B cell (primary cell): Measurements from ENCODE around the gene KIF3A. TPM values are rescaled to one million over a fixed set of nuclear protein-coding genes. Genes with fewer than 3 reads are reported as not detected.

Source experiments
- ATAC-seq: fragments of 200-7000 bp; cut with Tn5 transposase; one replicate; pipeline ENCODE4 v1.10.0; 2021; ENCODE audit warnings: low read depth, mild to moderate bottlenecking, moderate number of reproducible peaks, moderate library complexity
- CTCF ChIA-PET: fragments of 350-600 bp; sonication (Branson Sonifier 250); formaldehyde crosslinking; loops from one replicate; lab custom pipeline; 2021; ENCODE audit warnings: antibody characterized with exemption, inconsistent platforms; lab: Charles Lee
- POLR2A ChIA-PET: fragments of 350-600 bp; sonication (Branson Sonifier 250); formaldehyde crosslinking; loops from one replicate; lab custom pipeline; 2021; ENCODE audit warnings: antibody characterized with exemption; lab: Charles Lee
- DNase-seq: peaks from one replicate; pipeline ENCODE4 v3.0.0; 2013
- H2AFZ ChIP-seq: 2 replicates; pipeline ENCODE4 v1.6.1; 2012; ENCODE audit warnings: mild to moderate bottlenecking, low read depth, low read length; ENCODE audit not compliant: insufficient read depth, poor library complexity, severe bottlenecking
- H3K27ac ChIP-seq, 2 donors: 1 replicate in 1 of 2; 2 replicates in 1 of 2; pipeline ENCODE4 v1.5.1; 2012 to 2013; ENCODE audit warnings: low read length in 2 of 2, mild to moderate bottlenecking in 2 of 2, moderate library complexity in 1 of 2
- H3K27me3 ChIP-seq, 4 experiments: fragments of 200-600 bp in 1 of 4; sonication (generic) in 1 of 4; replicated peaks in 1 of 4; 1 replicate in 2 of 4; 2 replicates in 2 of 4; pipeline versions ENCODE4 v1.6.1 to v1.7.0; 2013 to 2016; ENCODE audit warnings: low read length in 3 of 4, mild to moderate bottlenecking in 2 of 4, mixed read lengths in 1 of 4, moderate library complexity in 1 of 4; ENCODE audit not compliant: insufficient read depth in 4 of 4, control insufficient read depth in 3 of 4; ENCODE audit errors: control extremely low read depth in 1 of 4
- H3K36me3 ChIP-seq, 2 experiments: replicated peaks in 1 of 2; 1 replicate in 1 of 2; 2 replicates in 1 of 2; pipeline versions ENCODE4 v1.6.1 to v1.7.1; 2013; ENCODE audit warnings: low read length in 1 of 2; ENCODE audit not compliant: insufficient read depth in 2 of 2, control insufficient read depth in 1 of 2; ENCODE audit errors: control extremely low read depth in 1 of 2, extremely low read depth in 1 of 2
- H3K4me1 ChIP-seq, 2 donors: fragments of 200-600 bp in 1 of 2; sonication (generic) in 1 of 2; 1 replicate in 1 of 2; 2 replicates in 1 of 2; pipeline versions ENCODE4 v1.5.1 to v1.6.1; 2013 to 2017; ENCODE audit warnings: low read length in 2 of 2; ENCODE audit not compliant: control insufficient read depth in 2 of 2, insufficient read depth in 2 of 2
- H3K4me2 ChIP-seq: replicated peaks from 2 replicates; pipeline ENCODE3; 2012; ENCODE audit warnings: mild to moderate bottlenecking, low read depth, low read length; ENCODE audit not compliant: poor library complexity, severe bottlenecking
- H3K4me3 ChIP-seq, 5 experiments: fragments of 200-600 bp in 1 of 5; sonication (generic) in 1 of 5; 1 replicate in 3 of 5; 2 replicates in 2 of 5; pipeline versions ENCODE4 v1.5.1 to v1.7.0; 2011 to 2016; ENCODE audit warnings: low read length in 4 of 5, mild to moderate bottlenecking in 4 of 5, low read depth in 2 of 5, control low read depth in 1 of 5, moderate library complexity in 1 of 5; ENCODE audit not compliant: insufficient read depth in 1 of 5; ENCODE audit errors: control extremely low read depth in 1 of 5, extremely low read depth in 1 of 5
- H3K79me2 ChIP-seq: fragments of 200-600 bp; sonication (generic); one replicate; pipeline ENCODE4 v1.6.0; 2016; ENCODE audit warnings: low read length; ENCODE audit not compliant: control insufficient read depth, insufficient read depth
- H3K9ac ChIP-seq: fragments of 200-600 bp; sonication (generic); 2 replicates; pipeline ENCODE4 v1.6.1; 2017; ENCODE audit warnings: mild to moderate bottlenecking, low read length, moderate library complexity
- H3K9me3 ChIP-seq, 3 donors: one replicate each; pipeline versions ENCODE4 v1.6.1 to v1.7.1; 2013; ENCODE audit warnings: low read length in 2 of 3; ENCODE audit not compliant: control insufficient read depth in 2 of 3, insufficient read depth in 1 of 3; ENCODE audit errors: control extremely low read depth in 1 of 3
- H4K20me1 ChIP-seq: 2 replicates; pipeline ENCODE4 v1.6.0; 2012; ENCODE audit warnings: mild to moderate bottlenecking, low read length; ENCODE audit not compliant: insufficient read depth, control insufficient read depth, poor library complexity, severe bottlenecking
- H3K27ac Mint-ChIP-seq: one replicate; pipeline ENCODE4 v1.8.0; 2021; ENCODE audit warnings: mixed read lengths
- H3K27me3 Mint-ChIP-seq: one replicate; pipeline ENCODE4 v1.8.0; 2021; ENCODE audit warnings: mixed read lengths
- H3K4me1 Mint-ChIP-seq: one replicate; pipeline ENCODE4 v1.8.0; 2021; ENCODE audit warnings: mixed read lengths
- H3K4me3 Mint-ChIP-seq: one replicate; pipeline ENCODE4 v1.8.0; 2021; ENCODE audit warnings: mixed read lengths
- H3K9me3 Mint-ChIP-seq: one replicate; pipeline ENCODE4 v1.8.0; 2022; ENCODE audit warnings: mixed read lengths; ENCODE audit not compliant: insufficient read depth
- CTCF ChIP-seq: fragments of 200-600 bp; IDR thresholded peaks from one replicate; pipeline ENCODE4 v1.8.0; 2022; ENCODE audit warnings: antibody characterized with exemption, mild to moderate bottlenecking
- EZH2 ChIP-seq: IDR thresholded peaks from 2 replicates; pipeline ENCODE4 v1.6.1; 2012; ENCODE audit warnings: borderline replicate concordance, low read depth, mild to moderate bottlenecking, moderate library complexity, low read length; ENCODE audit not compliant: insufficient read depth, poor library complexity, severe bottlenecking
- WGBS: methylation state at CpG from one replicate; pipeline ENCODE4 v1.1.5; 2013; ENCODE audit warnings: missing lambda C conversion rate; ENCODE audit not compliant: insufficient coverage; 5-methylcytosine and 5-hydroxymethylcytosine counted together
- intact Hi-C: fragments of 100-400 bp; cut with micrococcal nuclease; formaldehyde crosslinking; loops from one replicate; pipeline ENCODE4 v1.10.0; 2022
- polyA plus RNA-seq: library from polyadenylated mRNA; depleted of rRNA; stranded (reverse); fragments of >200 nt; gene quantifications from 2 replicates; pipeline ENCODE4 v1.2.3, GENCODE V29; 2012
- total RNA-seq, 2 donors: library from RNA; stranded (reverse); fragments of 120-200 nt in 1 of 2; gene quantifications; 1 replicate in 1 of 2; 2 replicates in 1 of 2; pipeline versions ENCODE4 v1.2.3 to v1.2.4, GENCODE V29; 2013 to 2022

Gene KIF3A
- total and polyA plus RNA-seq, 2 donors (not counting 1 experiment from before 2014, with no cell fraction given): 1.3 to 16.0 TPM

GRCh38 chr5:132776938-132777208 lies 39.5 kb upstream of the KIF3A start:
- H3K9me3 Mint-ChIP-seq: no peaks in the 10 kb centered on the region
- Histone ChIP-seq H3K27me3 (peaks cover 2 to 40% (median 32%) of the 10 kb centered on the region in 4 experiments), H4K20me1 (no peaks in the 10 kb centered on the region), H3K27ac (no peak overlapping the region), H3K4me3 (peak overlapping the region in 4 of 5 experiments; percentile 58 to 82 (median 64)), H3K79me2 (no peaks in the 10 kb centered on the region), H3K36me3 (no peaks in the 10 kb centered on the region), H3K4me1 (peaks cover 14 to 16% of the 10 kb centered on the region in 2 donors), H3K9ac (peak overlapping the region; percentile 78), H3K9me3 (peaks cover 0 to 9% (median 2%) of the 10 kb centered on the region in 3 donors), H2AFZ (peak overlapping the region; percentile 80), H3K4me2 (peak overlapping the region; percentile 96)
- POLR2A ChIA-PET: interaction anchor here (0.6 kb wide), 1 partner anchor 23 kb away, joined by 11 read pairs; no protein-coding TSS in a partner anchor
- WGBS: 0% methylated on average over 40 of the region's 40 CpGs
- intact Hi-C loops: no loop called here
- peaks cover 35% of the 10 kb centered on the region for H3K27me3 Mint-ChIP-seq
- H3K4me1 Mint-ChIP-seq: peaks cover 8% of the 10 kb centered on the region
- H3K27ac Mint-ChIP-seq: no peak overlapping the region
- CTCF ChIA-PET: no interaction called here
- ATAC-seq (no peak), DNase-seq (no peak)
- TF ChIP-seq EZH2 (no peak), CTCF (no peak)
- H3K4me3 Mint-ChIP-seq: no peak overlapping the region

GRCh38 chr5:132776131-132776937 lies 39.0 kb upstream of the KIF3A start:
- H3K36me3 ChIP-seq: no peaks in the 10 kb centered on the region
- peak overlapping the region; percentile 80 for H2AFZ ChIP-seq
- DNase-seq (peak; percentile 47), ATAC-seq (no peak)
- H3K27ac ChIP-seq: no peak overlapping the region
- H3K4me3 Mint-ChIP-seq: peak overlapping the region; percentile 75
- peaks cover 29% of the 10 kb centered on the region for H3K27me3 Mint-ChIP-seq
- no peaks in the 10 kb centered on the region for H3K9me3 Mint-ChIP-seq
- 20% methylated on average over 37 of the region's 39 CpGs for WGBS
- intact Hi-C loops: no loop called here
- peaks cover 8% of the 10 kb centered on the region for H3K4me1 Mint-ChIP-seq
- no peak overlapping the region for H3K27ac Mint-ChIP-seq
- H4K20me1 ChIP-seq: no peaks in the 10 kb centered on the region
- peak overlapping the region; percentile 78 for H3K9ac ChIP-seq
- POLR2A ChIA-PET: interaction anchor here (0.5 to 0.6 kb wide), 2 partner anchors 10 to 199 kb away, joined by 3 to 7 read pairs; no protein-coding TSS in a partner anchor
- H3K4me3 ChIP-seq: peak overlapping the region in 4 of 5 experiments; percentile 17 to 82 (median 64)
- CTCF ChIA-PET: interaction anchor here (1.0 kb wide), 1 partner anchor 390 kb away, joined by 3 read pairs; no protein-coding TSS in a partner anchor
- H3K79me2 ChIP-seq: no peaks in the 10 kb centered on the region
- peak overlapping the region; percentile 96 for H3K4me2 ChIP-seq
- TF ChIP-seq EZH2: no peak
- TF ChIP-seq CTCF: no peak
- H3K9me3 ChIP-seq: peaks cover 0 to 9% (median 2%) of the 10 kb centered on the region in 3 donors
- H3K4me1 ChIP-seq: peaks cover 14 to 16% of the 10 kb centered on the region in 2 donors
- H3K27me3 ChIP-seq: peaks cover 2 to 40% (median 29%) of the 10 kb centered on the region in 4 experiments
